Measurements from ENCODE around the gene TMEM134.
"Not testable (repeated sequence)": the region's sequence is repeated elsewhere in the genome, so short reads cannot be mapped to it uniquely, and the experiment has no call there.

The TMEM134 gene

DNA sequence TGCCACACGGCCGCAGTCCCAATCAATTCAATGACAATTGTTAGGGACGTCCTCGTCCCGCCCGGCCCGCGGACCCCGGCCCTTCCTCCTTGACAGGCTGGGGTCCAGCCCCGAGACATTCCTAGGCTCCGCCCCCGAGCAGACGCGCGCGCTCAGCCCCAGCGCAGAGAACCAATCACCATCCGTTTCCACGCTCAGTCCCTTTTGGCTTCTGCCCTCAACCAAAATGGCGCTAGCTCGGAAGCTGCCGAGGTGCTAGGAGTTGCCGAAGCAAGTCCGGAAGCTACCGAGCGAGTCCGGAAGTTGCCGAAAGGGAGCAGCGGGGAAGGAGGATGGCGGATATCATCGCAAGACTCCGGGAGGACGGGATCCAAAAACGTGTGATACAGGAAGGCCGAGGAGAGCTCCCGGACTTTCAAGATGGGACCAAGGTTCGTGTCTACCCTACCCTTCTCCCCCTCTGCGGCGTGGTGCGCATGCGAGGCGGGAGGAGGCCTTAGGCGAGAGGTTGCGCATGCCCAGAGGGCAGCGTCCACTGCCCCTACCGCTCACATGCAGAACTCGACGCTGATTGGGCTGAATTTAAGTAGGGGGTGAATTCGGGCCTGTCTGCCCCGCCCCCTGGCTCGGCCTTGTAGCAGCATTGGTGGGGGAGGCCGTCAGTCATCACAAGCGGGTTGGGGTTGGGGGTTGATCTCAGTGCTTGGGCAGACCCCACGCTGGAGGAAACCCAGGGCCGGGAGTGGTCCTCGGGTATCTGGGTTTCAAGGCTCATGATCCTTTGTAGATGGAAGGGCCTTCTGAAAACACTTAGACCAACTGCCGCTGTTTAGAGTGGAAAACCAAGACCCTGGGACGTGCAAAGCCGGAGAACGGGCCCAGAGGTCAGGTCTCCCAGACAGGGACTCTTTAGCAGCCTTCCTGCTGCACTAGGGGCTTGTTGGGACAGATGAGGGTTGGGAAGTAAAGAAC lies 14.1 kb upstream of the TMEM134 start, which contains the start of gene AIP:
Gene AIP, plus strand, starts transcription at position 200 of the 972 bp plus-strand sequence. Its CDS starts 133 bp downstream, at position 333.
- peak; percentile 99 for DNase-seq (ENCODE audit: low read depth, low spot score)
- Histone ChIP-seq H3K27ac (ENCODE audit: low read length) (no peak within 1 kb of the TSS), H3K9me3 (ENCODE audit: control insufficient read depth, insufficient read depth, low read length) (no peaks in the 10 kb centered on the region), H3K4me3 (ENCODE audit: low read length) (peak within 1 kb of the TSS; percentile 50; the same call in 1 of the 2 replicates), H3K27me3 (ENCODE audit: control insufficient read depth, insufficient read depth, low read length) (no peaks in the 10 kb centered on the region), H3K36me3 (ENCODE audit: control insufficient read depth, insufficient read depth, low read length) (no peaks in the 10 kb centered on the region), H3K4me1 (ENCODE audit: control insufficient read depth, insufficient read depth, low read length) (no peaks in the 10 kb centered on the region; the same call in 1 of the 2 replicates)
- no CpG with 5 or more reads among the region's 60 CpGs for WGBS (ENCODE audit: insufficient coverage, insufficient read length)

DNA sequence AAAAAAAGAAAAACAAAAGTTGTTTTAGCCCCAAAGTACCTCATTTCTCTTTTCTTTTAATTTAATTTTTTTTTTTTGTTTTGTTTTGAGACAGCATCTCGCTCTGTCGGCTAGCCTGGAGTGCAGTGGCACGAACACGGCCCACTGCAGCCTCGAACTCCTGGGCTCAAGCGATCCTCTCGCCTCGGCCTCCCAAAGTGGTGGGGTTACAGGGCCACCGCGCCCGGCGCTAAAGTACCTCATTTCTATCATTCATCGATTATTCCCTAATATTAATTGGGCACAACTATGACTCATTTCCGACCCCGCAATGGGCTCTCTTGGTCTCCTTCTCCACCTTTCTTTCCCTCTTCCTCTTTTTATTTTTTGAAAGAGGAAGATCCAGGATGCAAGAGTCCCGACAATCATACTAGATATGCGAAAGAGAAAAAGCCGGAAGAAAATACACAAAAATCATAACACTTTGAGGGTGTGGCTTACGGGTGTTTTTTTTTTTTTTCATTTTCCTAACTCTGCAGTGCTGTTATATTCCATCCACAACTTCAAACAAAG lies 13.3 kb upstream of the TMEM134 start:
- Histone ChIP-seq H3K4me1 (ENCODE audit: control insufficient read depth, insufficient read depth, low read length) (no peaks in the 10 kb centered on the region; the same call in 1 of the 2 replicates), H3K36me3 (ENCODE audit: control insufficient read depth, insufficient read depth, low read length) (no peaks in the 10 kb centered on the region), H3K4me3 (ENCODE audit: low read length) (no peak overlapping the region; the same call in 1 of the 2 replicates), H3K9me3 (ENCODE audit: control insufficient read depth, insufficient read depth, low read length) (no peaks in the 10 kb centered on the region), H3K27ac (ENCODE audit: low read length) (no peak overlapping the region), H3K27me3 (ENCODE audit: control insufficient read depth, insufficient read depth, low read length) (no peaks in the 10 kb centered on the region)
- no CpG with 5 or more reads among the region's 19 CpGs for WGBS (ENCODE audit: insufficient coverage, insufficient read length)
- DNase-seq (ENCODE audit: low read depth, low spot score) = no peak

DNA sequence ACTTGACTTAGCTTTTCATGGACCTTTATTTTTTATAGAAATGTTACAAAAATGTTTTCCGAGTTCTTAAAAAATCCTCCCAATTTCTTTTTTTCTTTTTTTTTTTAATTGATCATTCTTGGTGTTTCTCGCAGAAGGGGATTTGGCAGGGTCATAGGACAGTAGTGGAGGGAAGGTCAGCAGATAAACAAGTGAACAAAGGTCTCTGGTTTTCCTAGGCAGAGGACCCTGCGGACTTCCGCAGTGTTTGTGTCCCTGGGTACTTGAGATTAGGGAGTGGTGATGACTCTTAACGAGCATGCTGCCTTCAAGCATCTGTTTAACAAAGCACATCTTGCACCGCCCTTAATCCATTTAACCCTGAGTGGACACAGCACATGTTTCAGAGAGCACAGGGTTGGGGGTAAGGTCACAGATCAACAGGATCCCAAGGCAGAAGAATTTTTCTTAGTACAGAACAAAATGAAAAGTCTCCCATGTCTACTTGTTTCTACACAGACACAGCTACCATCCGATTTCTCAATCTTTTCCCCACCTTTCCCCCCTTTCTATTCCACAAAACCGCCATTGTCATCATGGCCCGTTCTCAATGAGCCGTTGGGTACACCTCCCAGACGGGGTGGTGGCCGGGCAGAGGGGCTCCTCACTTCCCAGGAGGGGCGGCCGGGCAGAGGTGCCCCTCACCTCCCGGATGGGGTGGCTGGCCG lies 8.4 kb upstream of the TMEM134 start:
- H3K36me3 ChIP-seq (ENCODE audit: control insufficient read depth, insufficient read depth, low read length); DNase-seq (ENCODE audit: low read depth, low spot score); H3K9me3 ChIP-seq (ENCODE audit: control insufficient read depth, insufficient read depth, low read length); H3K4me3 ChIP-seq (ENCODE audit: low read length); H3K27ac ChIP-seq (ENCODE audit: low read length); H3K27me3 ChIP-seq (ENCODE audit: control insufficient read depth, insufficient read depth, low read length); H3K4me1 ChIP-seq (ENCODE audit: control insufficient read depth, insufficient read depth, low read length): not testable (repeated sequence)
- WGBS (ENCODE audit: insufficient coverage, insufficient read length) = no CpG with 5 or more reads among the region's 16 CpGs

DNA sequence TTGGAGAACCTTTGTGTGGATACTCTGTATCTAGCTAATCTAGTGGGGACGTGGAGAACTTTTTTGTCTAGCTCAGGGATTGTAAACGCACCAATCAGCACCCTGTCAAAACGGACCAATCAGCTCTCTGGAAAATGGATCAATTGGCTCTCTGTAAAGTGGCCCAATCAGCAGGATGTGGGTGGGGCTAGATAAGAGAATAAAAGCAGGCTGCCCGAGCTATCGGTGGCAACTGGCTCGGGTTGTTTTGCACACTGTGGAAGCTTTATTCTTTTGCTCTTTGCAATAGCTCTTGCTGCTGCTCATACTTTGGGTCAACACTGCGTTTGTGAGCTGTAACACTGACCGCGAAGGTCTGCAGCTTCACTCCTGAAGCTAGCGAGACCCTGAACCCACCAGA lies 7.6 kb upstream of the TMEM134 start:
- not testable (repeated sequence) for H3K27me3 ChIP-seq (ENCODE audit: control insufficient read depth, insufficient read depth, low read length); H3K4me3 ChIP-seq (ENCODE audit: low read length); H3K36me3 ChIP-seq (ENCODE audit: control insufficient read depth, insufficient read depth, low read length); H3K27ac ChIP-seq (ENCODE audit: low read length); H3K4me1 ChIP-seq (ENCODE audit: control insufficient read depth, insufficient read depth, low read length); H3K9me3 ChIP-seq (ENCODE audit: control insufficient read depth, insufficient read depth, low read length); DNase-seq (ENCODE audit: low read depth, low spot score)
- WGBS (ENCODE audit: insufficient coverage, insufficient read length) = no CpG with 5 or more reads among the region's 10 CpGs

DNA sequence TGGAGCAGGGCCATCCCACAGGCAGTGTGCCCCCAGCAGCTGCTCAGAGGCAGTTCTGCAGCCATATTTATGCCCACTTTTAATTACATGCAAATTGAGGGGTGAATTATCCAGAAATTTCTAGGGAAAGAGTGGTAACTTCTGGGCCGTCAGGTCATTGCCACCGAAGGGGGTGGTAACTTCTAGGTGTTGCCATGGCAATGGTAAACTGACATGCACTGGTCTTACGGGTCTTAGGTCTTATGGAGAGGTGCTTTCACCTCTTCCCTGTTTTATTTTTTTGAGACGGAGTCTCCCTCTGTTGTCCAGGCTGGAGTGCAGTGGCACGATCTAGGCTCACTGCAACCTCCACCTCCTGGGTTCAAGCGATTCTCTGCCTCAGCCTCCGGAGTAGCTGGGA lies 3.8 kb upstream of the TMEM134 start:
- Histone ChIP-seq H3K4me1 (ENCODE audit: control insufficient read depth, insufficient read depth, low read length) (no peaks in the 10 kb centered on the region; the same call in 1 of the 2 replicates), H3K36me3 (ENCODE audit: control insufficient read depth, insufficient read depth, low read length) (no peaks in the 10 kb centered on the region), H3K27me3 (ENCODE audit: control insufficient read depth, insufficient read depth, low read length) (no peaks in the 10 kb centered on the region), H3K9me3 (ENCODE audit: control insufficient read depth, insufficient read depth, low read length) (no peaks in the 10 kb centered on the region), H3K27ac (ENCODE audit: low read length) (no peak overlapping the region), H3K4me3 (ENCODE audit: low read length) (no peak overlapping the region)
- DNase-seq (ENCODE audit: low read depth, low spot score) = no peak
- no CpG with 5 or more reads among the region's 7 CpGs for WGBS (ENCODE audit: insufficient coverage, insufficient read length)

DNA sequence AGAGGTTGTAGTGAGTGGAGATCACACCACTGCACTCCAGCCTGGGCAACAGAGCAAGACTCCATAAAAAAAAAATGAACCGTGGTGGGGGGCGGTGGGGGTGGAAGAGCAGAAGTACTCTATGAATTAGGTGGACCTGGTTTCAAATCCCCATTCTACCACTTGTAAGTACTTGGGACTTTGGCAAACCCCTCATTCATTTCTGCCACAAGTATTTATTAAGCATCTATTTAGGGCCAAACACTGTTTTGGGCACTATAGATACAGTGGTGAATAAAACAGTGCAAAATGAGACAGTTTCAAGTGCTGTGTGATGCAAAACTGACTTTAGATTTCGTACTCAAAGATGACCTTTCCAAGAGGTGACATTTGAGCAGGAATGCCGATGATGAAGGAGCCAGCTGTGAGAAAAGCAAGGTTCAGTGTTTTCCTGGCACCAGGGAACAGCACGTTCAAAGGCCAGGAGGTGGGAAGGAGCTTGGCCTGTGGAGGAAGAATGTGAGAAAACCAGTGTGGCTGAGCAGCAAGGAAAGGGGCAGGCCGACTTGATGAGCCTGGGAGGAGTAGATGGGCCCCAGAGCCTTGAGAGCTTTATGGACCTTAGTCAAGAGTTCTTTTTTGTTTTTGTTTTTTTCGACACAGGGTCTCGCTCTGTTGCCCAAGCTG lies 1.4 kb upstream of the TMEM134 start:
- DNase-seq (ENCODE audit: low read depth, low spot score) = no peak
- H3K27me3 ChIP-seq (ENCODE audit: control insufficient read depth, insufficient read depth, low read length) = no peaks in the 10 kb centered on the region
- H3K4me3 ChIP-seq (ENCODE audit: low read length) = no peak overlapping the region
- no peaks in the 10 kb centered on the region for H3K36me3 ChIP-seq (ENCODE audit: control insufficient read depth, insufficient read depth, low read length)
- H3K9me3 ChIP-seq (ENCODE audit: control insufficient read depth, insufficient read depth, low read length) = no peaks in the 10 kb centered on the region
- no CpG with 5 or more reads among the region's 8 CpGs for WGBS (ENCODE audit: insufficient coverage, insufficient read length)
- H3K27ac ChIP-seq (ENCODE audit: low read length) = no peak overlapping the region
- no peaks in the 10 kb centered on the region; the same call in 1 of the 2 replicates for H3K4me1 ChIP-seq (ENCODE audit: control insufficient read depth, insufficient read depth, low read length)

DNA sequence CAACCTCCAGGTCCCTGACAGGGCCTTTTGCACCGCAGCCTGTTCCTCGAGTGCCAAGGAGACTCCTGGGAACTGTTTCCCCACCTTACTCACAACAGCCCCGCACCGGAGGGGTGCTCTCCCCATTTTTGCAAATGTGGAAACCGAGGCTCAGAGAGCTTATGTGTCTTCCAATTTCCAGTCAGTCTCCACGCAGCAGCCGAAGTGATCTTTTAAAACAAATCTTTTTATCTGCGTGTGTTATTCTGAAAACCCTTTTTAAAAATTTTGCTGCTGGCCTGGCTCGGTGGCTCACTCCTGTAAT lies 409 bp upstream of the TMEM134 start:
- H3K36me3 ChIP-seq (ENCODE audit: control insufficient read depth, insufficient read depth, low read length) = no peaks in the 10 kb centered on the region
- H3K27me3 ChIP-seq (ENCODE audit: control insufficient read depth, insufficient read depth, low read length) = no peaks in the 10 kb centered on the region
- no CpG with 5 or more reads among the region's 9 CpGs for WGBS (ENCODE audit: insufficient coverage, insufficient read length)
- H3K27ac ChIP-seq (ENCODE audit: low read length) = no peak overlapping the region
- H3K9me3 ChIP-seq (ENCODE audit: control insufficient read depth, insufficient read depth, low read length) = no peaks in the 10 kb centered on the region
- DNase-seq (ENCODE audit: low read depth, low spot score) = no peak
- no peaks in the 10 kb centered on the region; the same call in 1 of the 2 replicates for H3K4me1 ChIP-seq (ENCODE audit: control insufficient read depth, insufficient read depth, low read length)
- peak overlapping the region; percentile 93; the same call in 1 of the 2 replicates for H3K4me3 ChIP-seq (ENCODE audit: low read length)

DNA sequence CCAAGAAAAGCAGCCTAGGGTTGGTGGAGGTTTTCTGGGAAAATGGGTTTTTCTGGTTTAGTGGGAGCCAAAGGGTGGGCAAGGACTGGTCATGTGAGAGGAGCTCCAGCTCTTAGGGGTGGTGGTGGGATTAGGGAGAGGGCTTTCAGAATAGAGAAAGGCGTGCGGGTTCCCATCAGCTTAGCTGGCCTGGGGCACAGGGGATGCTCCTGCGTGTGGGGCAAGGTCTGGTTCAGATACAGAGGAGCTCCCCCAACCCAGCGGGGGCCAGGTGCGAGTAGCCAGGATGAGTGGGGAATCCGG lies 644 bp downstream of the TMEM134 start:
- Histone ChIP-seq H3K4me1 (ENCODE audit: control insufficient read depth, insufficient read depth, low read length) (no peaks in the 10 kb centered on the region; the same call in 1 of the 2 replicates), H3K9me3 (ENCODE audit: control insufficient read depth, insufficient read depth, low read length) (no peaks in the 10 kb centered on the region), H3K4me3 (ENCODE audit: low read length) (peak overlapping the region; percentile 93; the same call in 1 of the 2 replicates), H3K27me3 (ENCODE audit: control insufficient read depth, insufficient read depth, low read length) (no peaks in the 10 kb centered on the region), H3K36me3 (ENCODE audit: control insufficient read depth, insufficient read depth, low read length) (no peaks in the 10 kb centered on the region), H3K27ac (ENCODE audit: low read length) (no peak overlapping the region)
- DNase-seq (ENCODE audit: low read depth, low spot score) = no peak
- WGBS (ENCODE audit: insufficient coverage, insufficient read length) = no CpG with 5 or more reads among the region's 6 CpGs

DNA sequence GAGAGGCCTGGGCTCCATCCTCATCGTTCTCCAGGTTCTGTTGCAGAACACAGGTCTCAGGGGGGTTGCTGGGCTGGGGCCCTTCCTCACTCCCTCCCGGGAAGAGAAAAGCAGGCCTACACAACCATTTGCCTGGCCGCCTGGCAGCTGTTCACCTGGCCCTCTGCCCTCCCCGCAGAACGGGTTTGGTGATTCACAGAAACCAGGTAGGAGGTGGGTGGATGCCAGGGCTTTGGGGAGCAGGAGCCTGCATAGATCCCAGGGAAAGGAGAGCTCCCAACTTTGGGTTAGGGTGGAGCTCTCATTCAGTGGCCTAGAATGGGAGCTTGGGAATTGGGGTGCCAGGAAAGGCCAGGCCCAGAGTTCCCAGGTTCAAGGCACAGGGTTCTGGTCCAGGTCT lies 995 bp downstream of the TMEM134 start:
- Histone ChIP-seq H3K9me3 (ENCODE audit: control insufficient read depth, insufficient read depth, low read length) (no peaks in the 10 kb centered on the region), H3K4me1 (ENCODE audit: control insufficient read depth, insufficient read depth, low read length) (no peaks in the 10 kb centered on the region; the same call in 1 of the 2 replicates), H3K4me3 (ENCODE audit: low read length) (peak overlapping the region; percentile 93; the same call in 1 of the 2 replicates), H3K27ac (ENCODE audit: low read length) (no peak overlapping the region), H3K36me3 (ENCODE audit: control insufficient read depth, insufficient read depth, low read length) (no peaks in the 10 kb centered on the region), H3K27me3 (ENCODE audit: control insufficient read depth, insufficient read depth, low read length) (no peaks in the 10 kb centered on the region)
- WGBS (ENCODE audit: insufficient coverage, insufficient read length) = no CpG with 5 or more reads among the region's 5 CpGs
- DNase-seq (ENCODE audit: low read depth, low spot score) = no peak

Measured in iPS DF 6.9 (cell line).